ENCODE measurements around the gene PAN3.
"Not testable (repeated sequence)": the region's sequence is repeated elsewhere in the genome, so short reads cannot be mapped to it uniquely, and the experiment has no call there.

Gene PAN3

DNA sequence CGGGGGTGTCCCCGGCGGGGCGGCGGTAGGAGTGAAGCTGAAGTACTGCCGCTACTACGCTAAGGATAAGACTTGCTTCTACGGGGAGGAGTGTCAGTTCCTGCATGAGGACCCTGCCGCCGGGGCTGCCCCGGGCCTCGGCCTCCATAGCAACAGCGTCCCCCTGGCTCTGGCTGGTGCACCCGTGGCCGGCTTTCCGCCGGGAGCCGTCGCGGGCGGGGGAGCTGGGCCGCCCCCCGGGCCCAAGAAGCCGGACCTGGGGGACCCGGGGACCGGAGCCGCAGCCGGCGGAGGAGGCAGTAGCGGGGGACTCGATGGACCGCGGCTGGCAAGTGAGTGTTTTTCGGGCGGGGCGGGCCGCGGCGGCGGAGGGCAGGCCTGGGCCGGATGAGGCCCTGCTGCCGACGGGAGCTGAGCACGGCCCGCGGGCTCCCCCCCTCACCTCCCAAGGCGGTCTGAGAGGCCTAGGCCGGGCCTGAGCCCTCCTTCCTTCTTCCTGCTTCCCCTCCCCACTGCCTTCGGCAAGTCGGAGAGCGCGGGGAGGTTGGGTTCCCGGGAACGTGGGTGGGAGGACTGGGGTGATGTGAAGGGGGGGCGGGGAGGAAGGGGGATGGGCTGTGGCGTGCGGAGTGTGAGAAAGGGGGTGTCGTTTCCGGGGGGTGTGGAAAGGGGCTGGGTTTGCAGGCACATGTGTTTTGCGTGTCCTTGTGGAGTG is 568 bp downstream of the PAN3 start:
- DNase-seq (ENCODE audit: low read depth), result peak; percentile 75

DNA sequence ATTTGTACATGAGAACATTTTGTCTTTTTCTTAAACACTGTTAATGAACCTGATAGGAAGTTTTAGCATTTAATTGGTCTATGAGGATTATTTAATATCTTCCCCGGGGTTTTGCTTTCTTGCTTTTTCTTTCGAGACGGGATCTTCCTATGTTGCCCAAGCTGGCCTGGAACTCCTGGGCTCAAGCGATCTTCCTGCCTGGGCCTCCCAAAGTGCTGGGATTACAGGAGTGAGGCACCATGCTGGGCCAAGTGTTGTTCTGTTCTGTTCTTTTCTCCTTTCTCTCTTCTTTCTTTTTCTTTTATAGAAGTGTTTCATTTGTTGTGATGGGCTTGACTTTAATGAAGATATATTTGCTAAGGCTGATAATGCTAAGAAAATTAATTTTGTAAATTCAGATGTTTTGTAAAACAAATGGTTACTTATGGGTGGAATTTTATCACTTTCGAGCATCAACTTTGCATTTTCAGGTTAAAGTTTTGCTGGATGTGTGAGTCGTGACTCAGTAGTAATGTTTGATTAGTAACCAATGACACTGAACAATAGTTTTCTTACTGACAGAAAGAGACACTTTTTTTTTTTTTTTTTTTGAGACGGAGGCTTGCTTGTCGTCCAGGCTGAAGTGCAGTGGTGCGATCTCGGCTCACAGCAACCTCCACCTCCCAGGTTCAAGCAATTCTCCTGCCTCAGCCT is 2.2 kb downstream of the PAN3 start:
- DNase-seq (ENCODE audit: low read depth), result no peak

DNA sequence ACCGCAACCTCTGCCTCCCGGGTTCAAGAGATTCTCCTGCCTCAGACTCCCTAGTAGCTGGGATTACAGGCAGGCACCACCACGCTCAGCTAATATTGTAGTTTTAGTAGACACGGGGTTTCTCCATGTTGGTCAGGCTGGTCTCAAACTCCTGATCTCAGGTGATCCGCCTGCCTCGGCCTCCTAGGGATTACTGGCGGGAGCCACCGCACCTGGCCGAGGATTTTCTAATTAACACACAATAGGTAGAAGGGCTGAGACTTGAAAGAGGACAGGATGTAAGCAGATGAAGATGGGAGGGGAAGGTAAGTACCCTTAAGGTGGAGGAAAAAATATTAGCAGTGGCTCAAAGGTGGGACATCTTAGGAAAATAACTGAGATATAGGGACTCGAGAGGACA is 3.2 kb downstream of the PAN3 start:
- not testable (repeated sequence) for DNase-seq (ENCODE audit: low read depth)

DNA sequence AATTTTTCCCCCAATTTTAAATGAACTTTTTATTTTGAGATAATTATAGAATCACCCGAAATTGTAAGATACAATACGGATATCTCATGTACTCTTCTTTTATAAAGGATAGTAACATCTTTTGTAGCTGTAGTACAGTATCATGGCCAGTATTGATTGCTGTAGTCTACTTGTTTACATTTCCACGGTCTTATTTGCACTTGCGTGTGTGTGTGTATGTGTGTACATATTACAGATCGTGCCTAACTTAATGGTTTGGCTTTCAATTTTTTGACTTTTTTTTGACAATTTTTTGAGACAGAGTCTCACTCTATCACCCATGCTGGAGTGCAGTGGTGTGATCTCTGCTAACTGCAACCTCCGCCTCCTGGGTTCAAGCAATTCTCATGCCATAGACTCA is 6.7 kb downstream of the PAN3 start:
- DNase-seq (ENCODE audit: low read depth), result no peak

DNA sequence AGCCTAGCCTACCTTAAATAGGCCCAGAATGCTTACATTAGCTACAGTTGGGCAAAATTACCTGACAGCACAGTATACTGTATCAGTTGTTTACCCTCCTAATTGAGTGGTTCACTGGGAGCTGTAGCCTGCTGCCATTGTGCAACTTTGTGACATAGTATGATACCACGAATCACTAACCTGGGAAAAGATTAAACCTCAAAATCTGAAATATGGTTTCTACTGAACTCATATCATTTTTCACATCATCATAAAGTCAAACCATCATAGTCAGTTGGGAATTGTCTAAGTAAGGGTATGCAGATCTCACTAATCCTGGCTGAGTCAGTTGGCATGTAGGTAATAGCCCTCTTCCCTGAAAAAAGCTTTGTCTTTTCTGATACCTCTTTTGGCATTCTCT is 9.2 kb downstream of the PAN3 start:
- DNase-seq (ENCODE audit: low read depth), result no peak

DNA sequence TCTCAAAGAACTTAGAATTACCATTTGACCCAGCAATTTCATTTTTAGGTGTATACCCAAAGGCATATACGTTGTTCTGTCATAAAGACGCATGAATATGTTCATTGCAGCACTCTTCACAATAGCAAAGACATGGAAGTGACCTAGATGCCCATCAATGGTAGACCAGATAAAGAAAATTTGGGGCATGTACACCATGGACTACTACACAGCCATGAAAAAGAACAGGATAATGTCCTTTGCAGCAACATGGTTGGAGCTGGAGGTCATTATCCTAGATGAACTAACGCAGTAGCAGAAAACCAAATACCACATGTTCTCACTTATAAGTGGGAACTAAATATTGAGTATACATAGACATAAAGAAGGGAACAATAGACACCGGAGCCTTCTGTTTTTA is 20.7 kb downstream of the PAN3 start:
- DNase-seq (ENCODE audit: low read depth), result no peak

DNA sequence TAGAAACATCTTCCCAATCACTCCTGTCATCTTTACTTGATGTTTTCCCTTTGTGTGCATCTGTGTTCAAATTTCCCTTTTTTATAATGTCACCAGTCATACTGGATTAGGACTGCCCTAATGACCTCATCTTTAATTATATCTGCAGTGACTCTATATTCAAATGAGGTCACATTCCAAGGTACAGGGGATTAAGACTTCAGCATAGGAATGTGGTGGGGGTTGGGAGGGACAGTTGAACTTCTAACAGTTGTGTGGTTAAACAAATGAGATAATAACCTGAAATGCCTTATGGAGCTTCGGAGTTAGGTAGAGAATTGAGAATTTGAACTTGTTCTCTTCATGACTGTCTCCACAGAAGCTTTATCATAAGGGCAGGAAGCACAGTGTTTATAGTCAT is 23.0 kb downstream of the PAN3 start:
- DNase-seq (ENCODE audit: low read depth), result no peak

DNA sequence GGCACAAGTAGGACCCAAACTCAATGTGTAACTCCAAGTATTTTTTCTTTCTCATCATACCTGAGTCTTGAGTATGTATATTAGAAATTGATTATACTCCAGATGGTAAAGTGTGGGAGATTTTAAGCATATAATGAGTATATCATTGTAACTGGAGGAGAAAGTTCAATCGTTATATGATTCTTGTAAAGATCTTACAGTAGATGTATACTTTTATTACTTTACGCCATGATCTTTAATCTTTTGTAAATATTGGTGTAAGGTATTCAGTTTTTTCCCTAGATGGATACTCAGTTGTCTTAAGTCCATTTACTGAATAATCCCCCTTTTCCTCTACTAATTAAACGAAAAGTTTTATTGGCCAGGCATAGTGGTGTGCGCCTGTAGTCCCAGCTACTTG is 25.2 kb downstream of the PAN3 start:
- no peak for DNase-seq (ENCODE audit: low read depth)

DNA sequence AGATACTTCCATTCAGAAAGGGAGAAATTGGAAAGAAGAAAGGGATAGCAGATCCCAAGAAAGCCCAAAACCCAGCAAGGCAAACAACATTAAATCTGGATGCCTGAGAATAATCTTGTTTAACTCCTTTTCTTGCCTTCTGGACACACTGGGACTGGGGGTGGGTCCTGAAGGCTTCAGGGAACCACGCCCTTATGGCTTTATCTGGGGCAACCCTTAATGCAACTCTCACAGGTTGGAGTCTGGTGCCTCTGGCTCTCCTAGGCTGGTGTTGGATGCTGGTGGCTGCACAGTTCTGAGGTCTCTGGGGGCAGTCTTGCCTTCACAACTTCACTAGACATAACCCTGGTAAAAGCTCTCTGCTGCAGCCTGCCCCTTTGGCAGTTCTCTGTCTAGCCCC is 27.9 kb downstream of the PAN3 start:
- DNase-seq (ENCODE audit: low read depth), result no peak

DNA sequence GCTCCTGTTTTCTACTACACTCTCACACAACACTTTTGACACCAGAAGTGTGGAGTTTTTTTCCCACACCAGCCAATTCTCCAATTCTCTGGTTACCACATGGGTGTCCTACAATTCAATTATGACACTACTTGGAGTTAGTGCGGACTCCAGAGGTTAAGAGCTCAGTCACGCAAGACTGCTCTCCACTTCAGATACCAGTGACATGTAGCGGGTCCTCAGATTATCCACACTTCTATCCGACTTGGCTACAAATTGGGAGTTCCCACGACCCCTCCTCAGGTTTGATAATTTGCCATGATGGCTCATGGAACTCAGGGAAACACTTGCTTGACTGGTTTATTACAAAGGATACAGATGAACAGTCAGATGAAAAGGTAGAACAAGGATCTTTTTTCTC is 32.9 kb downstream of the PAN3 start:
- DNase-seq (ENCODE audit: low read depth), result no peak

DNA sequence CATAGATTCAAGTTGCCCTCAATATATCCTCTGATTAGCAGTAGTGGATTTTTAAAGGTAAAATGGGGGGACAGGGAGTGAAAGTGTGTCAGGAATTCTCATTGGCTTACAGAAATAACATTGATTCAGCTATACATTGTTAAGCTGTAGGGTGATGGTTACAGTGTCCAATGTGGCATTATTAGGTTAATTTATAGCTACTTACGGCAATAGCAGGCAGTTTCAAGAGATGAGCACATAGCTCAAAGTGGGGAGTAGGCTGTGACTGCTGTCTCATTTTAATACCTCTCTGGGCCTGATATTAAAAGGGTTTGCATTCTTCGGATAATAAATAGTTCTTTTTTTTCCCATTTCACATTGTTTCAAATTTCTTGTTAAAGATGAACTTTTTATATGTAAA is 34.6 kb downstream of the PAN3 start:
- no peak for DNase-seq (ENCODE audit: low read depth)

DNA sequence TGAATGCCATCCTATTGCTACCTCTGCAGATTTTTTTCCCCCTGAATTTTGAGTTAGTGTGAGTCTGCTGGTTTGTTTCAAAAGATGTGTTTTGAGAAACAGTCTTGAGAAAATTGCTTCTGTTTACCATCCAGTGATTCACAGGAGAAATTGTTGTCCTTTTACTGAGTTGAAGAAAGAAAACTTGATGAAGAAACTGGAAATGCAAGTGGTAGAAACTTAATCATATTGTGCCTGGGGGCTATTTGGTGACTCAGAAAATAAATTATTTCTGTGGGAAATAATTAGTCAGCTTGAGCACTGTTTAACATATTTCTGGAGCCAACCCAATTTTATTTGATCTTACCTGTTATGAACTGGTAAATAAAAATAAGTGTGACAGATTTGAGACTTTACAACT is 35.4 kb downstream of the PAN3 start:
- no peak for DNase-seq (ENCODE audit: low read depth)

DNA sequence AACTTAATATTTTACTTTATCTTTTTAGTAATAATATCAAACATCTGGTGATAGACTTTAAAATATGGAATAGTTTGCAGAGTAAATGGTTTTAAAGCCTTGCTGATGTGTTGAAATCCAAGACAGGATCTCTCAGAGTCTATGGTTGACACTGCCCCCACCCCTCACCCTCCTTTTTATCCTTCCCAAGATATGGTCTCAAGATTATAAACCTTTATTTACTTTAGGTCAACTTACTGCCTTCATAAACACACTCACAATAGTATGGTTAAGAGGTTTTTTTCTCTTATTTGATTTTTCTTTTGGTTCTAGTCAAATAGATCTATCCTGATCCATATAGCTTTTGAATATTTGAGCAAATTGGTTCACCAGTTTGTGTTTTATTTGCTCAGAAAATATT is 39.0 kb downstream of the PAN3 start:
- DNase-seq (ENCODE audit: low read depth), result no peak

DNA sequence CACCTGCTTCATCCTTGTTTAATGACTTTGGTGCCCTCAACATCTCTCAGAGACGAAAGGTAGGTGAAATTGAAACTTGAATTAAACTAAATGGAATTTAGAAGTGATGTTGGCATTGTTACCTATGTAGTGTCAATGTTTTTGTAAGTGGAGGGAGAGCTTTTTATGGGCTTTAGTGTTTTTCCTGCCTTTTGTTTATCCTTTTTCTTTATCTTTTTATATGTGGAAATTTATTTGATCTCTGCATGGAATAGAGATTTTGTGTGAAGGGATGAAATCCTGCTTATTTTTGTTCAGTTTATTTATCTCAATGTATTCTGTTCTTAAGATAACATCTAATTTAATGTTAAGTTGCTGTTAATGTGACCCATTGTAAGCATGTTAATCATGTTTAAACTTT is 39.5 kb downstream of the PAN3 start:
- DNase-seq (ENCODE audit: low read depth), result no peak

DNA sequence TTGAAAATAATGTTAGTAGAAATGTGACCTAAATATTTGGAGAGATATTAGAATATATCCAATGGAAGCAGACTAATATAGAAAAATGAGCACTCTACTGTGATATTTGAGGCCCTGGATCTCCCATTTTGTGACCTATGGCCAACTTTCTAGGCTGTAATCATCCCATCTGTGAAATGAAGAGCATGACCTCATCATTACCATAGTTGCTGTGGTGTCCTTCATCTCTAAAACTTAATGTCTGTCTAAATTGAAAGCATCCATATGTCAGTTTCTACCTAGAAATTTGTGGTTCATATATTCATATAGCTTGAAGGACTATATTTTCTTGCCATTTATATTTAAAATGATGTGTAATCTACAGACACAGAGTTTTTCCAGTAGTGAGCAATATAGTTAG is 41.6 kb downstream of the PAN3 start:
- no peak for DNase-seq (ENCODE audit: low read depth)

DNA sequence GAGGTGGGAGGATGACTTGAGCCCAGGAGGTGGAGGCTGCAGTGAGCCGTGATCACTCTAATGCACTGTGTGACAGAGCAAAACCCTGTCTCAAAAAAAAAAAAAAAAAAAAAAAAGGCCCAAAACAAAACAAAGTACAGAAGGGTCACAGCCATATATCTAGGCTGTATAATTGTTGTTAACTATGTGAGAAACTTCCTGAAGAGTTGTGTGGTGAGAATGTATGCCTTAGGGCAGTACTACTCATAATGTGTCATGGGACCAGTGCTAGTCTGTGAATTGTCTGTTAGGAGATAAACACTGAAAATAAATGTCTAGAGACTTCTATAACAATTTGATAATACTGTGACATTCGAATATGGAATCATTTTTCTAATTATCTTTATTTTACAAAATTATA is 43.1 kb downstream of the PAN3 start:
- no peak for DNase-seq (ENCODE audit: low read depth)

DNA sequence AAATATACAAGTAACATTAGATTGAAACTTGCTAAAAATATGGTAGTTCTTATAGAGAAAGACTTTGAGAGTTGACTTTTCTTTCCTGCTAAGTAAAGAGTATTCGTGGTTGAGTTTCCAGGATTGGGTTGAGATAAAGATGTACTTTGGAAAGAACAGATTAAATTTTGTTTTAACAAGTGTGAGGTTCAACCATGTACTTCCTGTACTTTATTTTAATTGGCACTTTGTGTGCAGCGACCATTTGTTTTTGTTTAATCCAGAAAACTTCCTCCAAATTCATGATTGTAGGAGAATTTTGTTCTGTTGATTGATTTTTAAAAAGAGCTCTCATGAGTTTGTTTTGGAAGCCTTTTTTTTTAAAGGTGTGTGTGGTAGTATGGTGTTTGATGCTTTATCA is 46.9 kb downstream of the PAN3 start:
- no peak for DNase-seq (ENCODE audit: low read depth)

DNA sequence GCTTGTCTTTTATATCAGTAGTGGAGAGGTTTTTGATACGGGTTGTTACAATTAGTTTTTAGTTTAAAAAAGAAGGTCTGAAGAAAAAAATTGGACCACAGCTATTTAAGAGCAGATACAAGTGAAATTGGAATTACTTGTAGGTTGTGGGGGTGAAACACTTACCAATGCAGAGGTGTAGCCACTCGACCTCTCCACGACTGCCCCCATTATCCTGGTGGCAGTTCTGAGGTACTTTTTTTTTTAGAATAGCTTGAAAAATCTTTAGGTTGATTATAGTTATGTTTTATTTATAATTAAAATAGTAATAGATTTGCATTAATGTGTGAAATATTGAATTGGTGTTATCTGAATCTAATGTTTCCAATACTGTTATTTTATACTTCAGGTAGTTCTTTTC is 60.7 kb downstream of the PAN3 start:
- DNase-seq (ENCODE audit: low read depth), result no peak

DNA sequence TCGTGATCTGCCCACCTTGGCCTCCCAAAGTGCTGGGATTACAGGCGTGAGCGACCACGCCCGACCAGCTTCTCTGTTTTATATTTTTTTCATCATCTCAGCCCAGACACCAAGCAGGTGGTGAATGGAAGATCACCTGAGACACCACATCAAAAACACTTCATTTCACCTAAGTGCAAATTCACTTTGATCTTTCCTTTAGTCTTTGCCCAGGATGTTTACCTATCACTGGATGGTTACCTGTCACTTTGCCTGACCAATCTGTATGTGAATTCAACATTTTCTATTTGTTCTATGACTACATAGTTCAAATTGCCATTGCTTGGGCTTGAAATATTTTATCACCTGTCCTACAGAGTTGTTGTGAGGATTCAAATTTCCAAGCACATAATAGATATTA is 65.7 kb downstream of the PAN3 start:
- DNase-seq (ENCODE audit: low read depth), result no peak

DNA sequence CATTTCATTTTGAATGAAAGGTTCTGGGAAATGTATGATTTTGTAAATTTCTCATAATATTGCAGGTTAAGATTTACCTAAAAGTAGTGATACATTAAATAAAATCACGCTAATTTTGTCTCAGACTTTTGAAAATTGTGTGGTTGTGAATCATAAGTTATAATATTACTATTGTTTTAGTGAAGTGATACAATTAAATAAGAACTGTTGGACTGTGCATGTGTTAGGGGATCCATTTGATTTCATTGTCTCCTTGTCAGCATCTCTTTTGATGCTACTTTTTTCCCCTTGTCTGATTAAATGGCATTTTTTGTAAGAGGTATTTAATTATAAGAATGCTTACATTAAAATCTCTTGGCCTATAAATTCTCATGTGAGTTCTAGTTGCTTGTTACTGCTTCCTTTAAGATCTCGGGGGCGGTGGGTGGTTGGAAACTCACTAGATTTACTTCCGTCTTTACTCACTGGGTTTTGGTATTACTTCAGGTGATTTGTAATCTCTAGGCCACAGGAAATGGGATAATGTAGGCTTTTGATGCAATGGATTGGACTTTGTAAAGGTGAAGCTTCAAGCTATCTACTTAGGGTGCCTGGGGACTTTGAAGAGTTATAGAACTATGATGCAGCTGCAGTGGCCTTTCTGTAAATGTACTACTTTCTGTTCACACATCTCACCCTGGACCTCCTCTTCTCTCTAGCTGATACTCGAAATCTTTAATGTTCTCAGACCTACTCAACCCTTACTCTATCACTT is 66.5 kb downstream of the PAN3 start:
- DNase-seq (ENCODE audit: low read depth), result no peak

DNA sequence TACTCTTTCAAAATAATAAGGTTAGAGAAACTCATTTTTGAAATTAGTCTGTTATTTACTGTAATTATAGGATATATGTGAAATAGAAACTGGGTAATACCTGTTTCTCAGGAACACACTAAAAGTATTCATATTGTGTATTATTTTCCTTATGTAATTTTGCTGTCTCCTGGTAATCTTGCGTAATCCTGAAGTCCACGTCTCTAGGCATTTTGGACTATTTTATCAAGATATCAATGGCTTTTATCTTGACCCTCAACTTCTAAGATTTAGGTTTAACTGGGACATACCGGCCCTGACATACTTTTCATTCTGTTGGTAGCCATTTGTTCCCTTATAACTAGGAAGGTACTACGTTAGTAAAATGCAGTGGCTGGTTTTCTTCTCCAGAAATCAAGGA is 80.3 kb downstream of the PAN3 start:
- no peak for DNase-seq (ENCODE audit: low read depth)

DNA sequence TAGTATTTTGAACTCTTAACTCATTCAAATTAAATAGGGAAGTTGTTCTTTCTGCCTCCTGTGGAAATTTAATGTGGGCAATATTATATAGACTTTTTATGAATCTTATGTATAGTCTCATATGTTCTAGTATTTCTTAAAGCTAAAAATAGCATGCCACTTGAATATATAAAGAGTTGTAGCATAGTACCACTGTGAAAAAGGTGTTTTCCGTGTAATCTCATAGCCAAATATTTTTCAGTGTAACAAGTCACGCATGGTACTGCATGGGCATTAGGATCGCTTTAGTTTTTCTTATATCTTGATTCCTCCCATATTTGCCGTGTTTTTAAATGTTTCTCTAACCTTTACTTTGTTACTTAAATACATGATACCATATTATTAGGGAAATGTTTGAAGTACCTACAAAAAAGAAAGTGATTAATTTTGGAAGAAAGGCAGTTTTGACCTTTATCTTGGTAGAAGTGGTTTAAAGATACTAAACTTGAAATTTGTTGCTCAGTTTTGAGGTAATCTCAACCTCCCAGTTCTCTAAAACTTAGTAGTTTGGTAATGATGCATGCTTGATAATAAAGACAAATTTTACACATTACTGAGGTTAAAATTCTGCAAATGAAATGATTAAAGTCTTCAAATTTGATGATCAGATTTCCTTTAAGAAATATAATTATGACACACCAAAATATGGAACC is 81.2 kb downstream of the PAN3 start:
- DNase-seq (ENCODE audit: low read depth), result no peak

DNA sequence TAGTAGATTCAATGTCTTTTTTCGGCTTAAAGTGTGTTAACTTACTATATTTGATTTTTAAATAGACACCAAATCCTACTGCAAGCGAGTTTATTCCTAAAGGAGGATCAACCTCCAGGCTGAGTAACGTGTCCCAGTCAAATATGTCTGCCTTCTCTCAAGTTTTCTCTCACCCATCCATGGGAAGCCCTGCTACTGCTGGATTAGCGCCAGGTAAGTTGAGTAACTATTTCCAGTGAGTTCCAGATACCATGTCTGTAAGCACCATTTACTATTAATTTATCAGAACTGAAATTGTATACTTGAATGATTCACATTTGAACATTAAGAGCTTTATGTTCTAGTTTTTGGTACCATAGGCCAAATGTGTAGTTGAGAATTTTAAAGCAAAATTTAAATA is 81.8 kb downstream of the PAN3 start:
- DNase-seq (ENCODE audit: low read depth), result no peak

Data from activated T-helper 1 cell treated with Interleukin-2 at 50 U/mL for 16 hours (primary cell).